SH-SY5Y (cell line): ENCODE data around the gene AXIN1.

Experiments
- GATA2 ChIP-seq: IDR thresholded peaks from 2 replicates; pipeline ENCODE4 v1.6.1; 2011; ENCODE audit warnings: mild to moderate bottlenecking, low read depth, low read length
- GATA3 ChIP-seq: IDR thresholded peaks from 2 replicates; pipeline ENCODE4 v1.6.1; 2011; ENCODE audit warnings: low read depth, mild to moderate bottlenecking, low read length, moderate library complexity

DNA sequence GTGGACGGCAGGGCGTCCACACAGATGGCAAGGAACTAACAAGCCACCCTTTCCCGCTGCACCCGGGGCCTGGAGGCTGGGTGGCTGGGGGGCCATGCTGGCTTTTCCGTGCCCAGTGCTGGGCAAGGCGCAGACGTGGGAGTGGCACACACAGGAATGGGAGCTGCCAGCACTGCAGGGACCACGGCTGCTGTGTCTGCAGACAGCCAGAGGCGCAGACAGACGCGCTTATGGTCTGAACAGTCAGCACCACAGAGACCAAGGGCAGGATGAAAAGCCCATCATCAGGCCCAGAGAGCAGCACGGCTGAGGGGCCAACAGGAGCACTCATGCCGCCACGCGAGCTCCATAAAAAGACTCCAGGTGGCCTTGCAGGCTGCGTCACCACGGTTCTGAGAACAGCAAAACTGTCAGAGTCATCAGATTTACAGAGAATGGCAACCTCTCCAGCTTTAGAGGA, 45.6 kb downstream of the AXIN1 start:
- no peak for TF ChIP-seq GATA2
- TF ChIP-seq GATA3: no peak
